Stimulated activated CD4-positive, alpha-beta T cell treated with anti-CD3 and anti-CD28 coated beads, TNF-alpha, amount 100 ng/mL, for 1 hour (primary cell): Measurements from ENCODE around the gene TRIM13.
A peak's percentile ranks its signal among the peaks of the same experiment; 100 is the strongest.

Experiments used
- DNase-seq, 3 donors: peaks; one replicate each; pipeline ENCODE4 v3.0.0-alpha.2; 2020; ENCODE audit warnings: low read depth in 3 of 3, low spot score in 1 of 3

Gene TRIM13

DNA sequence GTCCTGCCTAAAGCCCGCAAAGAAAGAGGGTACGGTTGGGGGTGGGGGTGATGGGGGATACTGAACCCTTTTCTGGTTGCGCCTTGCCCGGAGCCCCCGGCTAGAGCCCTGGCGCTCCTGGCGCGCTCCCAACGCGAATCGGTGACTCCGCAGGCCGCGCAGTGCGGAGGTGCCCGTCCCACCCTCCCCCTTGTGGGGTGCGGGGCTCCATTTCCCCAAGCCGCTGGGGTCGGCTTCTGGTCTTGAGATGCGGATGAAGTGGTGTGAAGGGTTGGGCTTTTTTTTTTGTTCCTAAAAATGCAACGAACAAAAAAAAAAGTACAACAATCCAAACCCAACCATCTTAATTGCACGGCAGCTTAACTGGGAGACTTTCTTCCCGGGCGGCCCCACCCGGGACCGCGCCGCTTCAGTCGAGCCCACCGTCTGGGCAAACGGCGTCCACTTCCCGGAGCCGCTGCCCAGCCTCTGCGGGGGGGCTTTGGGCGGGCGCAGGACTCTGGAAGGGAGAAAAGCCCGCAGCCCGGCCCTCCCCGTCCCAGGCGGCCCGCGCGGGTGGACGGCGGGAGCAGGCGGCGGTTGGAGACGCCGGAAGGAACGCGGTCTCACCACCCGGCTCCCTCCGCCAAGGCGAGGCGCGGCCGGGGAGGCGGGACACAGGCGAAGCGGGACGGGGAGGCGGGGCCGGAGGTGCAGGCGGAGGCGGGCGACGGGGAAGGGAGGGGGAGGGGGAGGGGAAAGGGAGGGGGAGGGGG, 504 bp upstream of the TRIM13 start:
- DNase-seq, result peak; percentile 62 to 79 (median 73)

- DNase-seq, result no peak
Observed at GRCh38 chr13:49997955-49998354, 1.1 kb downstream of the TRIM13 start.

DNA sequence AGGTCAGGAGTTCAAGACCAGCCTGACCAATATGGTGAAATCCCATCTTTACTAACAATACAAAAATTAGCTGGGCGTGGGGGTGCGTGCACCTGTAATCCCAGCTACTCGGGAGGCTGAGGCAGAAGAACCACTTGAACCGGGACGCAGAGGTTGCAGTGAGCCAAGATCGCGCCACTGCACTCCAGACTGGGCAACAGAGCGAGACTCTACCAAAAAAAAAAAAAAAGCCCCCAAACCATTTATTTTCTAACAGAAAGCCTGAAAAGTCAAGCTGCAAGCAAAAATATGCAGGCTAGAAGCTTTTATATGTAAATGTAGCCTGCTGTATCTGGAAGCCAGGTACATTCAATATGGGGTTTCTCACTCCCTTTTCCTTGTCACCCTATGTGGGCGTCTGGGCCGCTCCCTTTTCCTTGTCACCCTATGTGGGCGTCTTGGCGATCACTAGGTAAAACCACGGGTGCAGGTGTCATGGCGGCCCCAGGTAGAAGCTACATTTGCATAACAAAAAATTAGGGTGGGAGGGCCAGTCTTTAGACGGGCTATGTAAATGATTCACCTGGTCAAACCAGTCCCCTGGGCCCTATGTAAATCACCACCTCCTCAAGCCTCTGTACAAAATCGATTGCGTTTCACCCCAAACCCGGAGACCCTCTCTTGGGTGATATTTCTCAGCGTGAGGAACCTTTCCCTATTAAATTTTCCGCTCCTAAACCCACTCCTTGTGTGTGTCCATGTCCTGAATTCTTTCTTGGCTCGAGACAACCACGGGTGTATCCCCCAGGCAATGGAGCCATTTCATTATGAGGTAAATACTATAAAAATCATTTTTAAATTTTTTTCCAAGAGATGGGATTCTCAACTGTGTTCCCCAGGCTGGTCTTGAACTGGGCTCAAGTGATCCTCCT, 2.1 kb downstream of the TRIM13 start:
- no peak for DNase-seq

DNA sequence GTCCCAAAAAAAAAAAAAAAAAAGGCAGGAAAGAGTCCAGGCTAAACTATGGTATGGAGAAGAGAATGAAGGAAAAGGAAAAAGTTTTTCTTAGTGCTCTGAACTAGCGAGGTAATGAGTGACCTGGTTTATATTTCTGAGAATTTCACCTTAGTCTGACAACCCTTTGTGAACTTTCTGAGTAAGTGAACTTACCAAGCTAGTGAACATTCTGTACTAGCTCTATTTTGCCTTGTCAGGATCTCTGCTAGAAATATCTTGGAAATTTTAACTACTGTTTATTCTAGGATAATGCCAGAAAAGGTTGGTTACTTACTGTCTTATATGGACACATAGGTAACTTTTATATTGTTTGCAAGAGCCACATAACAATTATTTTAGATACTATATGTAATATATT, 4.4 kb downstream of the TRIM13 start:
- no peak for DNase-seq

GRCh38 chr13:50006426-50007135, 9.7 kb downstream of the TRIM13 start:
- DNase-seq, result no peak

- DNase-seq, result no peak
Observed at GRCh38 chr13:50011461-50011860, 14.6 kb downstream of the TRIM13 start.

GRCh38 chr13:50012396-50013169, 15.7 kb downstream of the TRIM13 start:
- no peak for DNase-seq

DNA sequence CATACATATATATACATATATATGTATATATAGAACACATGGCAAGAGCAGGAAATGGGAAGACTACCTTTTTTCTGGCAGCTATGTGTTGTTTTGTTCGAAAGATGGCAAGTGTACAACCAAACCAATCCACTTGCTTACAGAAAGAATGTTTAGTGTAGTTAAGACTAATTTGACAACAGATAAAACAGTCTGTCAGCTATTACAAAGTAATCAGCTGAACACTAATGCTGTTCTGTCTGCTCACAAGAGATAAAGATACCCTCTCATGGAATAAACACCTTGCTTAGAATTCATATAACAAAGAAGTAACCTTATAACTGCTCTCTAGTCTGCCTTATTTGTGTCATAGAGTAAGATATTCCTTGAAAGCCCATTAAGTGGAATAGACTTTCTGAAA, 17.5 kb downstream of the TRIM13 start:
- no peak for DNase-seq

- DNase-seq, result no peak
Observed at GRCh38 chr13:50015258-50015657, 18.4 kb downstream of the TRIM13 start, which contains the start of gene KCNRG. Gene KCNRG (plus strand): TSS chr13:50015444. CDS start chr13:50015494, 50 bp downstream.

DNA sequence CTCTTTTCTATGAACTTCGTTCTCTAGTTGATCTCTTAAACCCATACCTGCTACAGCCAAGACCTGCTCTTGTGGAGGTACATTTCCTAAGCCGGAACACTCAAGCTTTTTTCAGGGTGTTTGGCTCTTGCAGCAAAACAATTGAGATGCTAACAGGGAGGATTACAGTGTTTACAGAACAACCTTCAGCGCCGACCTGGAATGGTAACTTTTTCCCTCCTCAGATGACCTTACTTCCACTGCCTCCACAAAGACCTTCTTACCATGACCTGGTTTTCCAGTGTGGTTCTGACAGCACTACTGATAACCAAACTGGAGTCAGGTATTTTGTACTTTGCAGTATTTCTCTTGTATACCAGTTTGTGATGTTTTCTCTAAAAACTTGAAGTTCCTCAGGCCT, 18.9 kb downstream of the TRIM13 start:
- no peak for DNase-seq

DNA sequence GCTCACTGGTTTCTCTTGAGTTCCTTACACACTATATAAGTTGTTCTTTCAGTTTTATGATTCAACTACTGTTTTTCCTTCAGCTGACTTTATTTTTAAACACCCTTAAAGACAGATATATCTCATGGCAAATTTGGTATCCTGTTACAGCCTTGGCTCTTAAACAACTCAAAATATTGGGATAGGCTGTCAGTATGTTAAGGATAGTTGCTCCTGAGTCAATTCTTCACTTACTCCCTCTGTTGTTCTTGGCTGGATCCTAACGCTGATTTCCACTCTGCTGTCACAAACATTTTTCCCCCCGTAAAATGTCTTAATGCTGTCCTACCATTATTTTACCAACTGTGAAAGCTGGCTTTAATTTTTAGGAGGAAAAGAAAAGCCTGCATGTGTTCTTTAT, 19.6 kb downstream of the TRIM13 start:
- DNase-seq, result no peak

GRCh38 chr13:50017819-50018218, 21.0 kb downstream of the TRIM13 start:
- no peak for DNase-seq

GRCh38 chr13:50025436-50025835, 28.6 kb downstream of the TRIM13 start:
- no peak for DNase-seq

DNA sequence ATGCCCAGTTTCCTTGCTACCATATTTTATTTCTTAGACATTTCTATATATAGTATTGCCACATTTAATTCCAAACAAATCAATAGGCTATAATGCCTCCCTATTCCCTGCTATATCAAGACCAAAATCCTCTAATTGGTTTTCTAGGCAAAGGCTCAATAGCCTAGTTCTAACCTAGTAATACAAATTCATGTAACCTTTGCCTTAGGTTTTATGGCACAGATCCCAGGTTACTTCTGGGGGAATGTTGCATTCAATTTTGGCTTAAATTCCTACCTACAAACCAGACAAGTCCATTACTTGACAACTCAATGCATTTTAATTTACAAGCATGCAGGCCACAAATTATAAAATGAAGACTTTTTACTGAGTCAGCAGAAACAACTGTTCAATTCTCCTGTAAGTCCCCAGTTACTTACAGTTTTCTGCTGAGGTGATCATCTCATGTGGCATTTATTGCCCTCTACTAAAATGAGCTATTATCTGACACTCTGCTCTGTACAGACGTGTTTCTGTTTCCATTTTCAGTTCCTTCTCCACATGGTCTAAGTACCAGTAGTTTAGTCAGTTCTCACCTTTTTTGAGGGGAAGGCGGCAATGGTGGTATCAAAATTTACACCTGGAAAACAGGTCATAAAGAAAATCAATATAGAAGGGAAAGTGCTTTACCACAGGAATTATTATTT, 30.1 kb downstream of the TRIM13 start:
- no peak for DNase-seq

DNA sequence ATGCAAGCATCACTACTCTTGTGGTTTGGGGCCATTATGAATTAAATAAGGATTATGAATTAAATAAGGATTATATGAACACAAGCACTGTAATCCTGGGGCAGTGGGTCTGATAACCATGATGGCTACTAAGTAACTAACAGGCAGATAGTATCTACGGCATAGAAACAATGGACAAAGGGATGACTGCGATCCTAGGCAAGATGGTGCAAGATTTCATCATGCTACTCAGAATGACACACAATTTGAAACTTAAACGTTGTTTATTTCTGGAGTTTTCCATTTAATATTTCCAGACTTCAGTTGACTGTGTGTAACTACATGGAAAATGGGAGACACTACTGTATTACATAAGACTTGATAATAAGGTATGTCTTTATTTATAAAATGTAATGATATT, 33.5 kb downstream of the TRIM13 start:
- DNase-seq, result no peak

- DNase-seq, result no peak
Observed at GRCh38 chr13:50033725-50034124, 36.9 kb downstream of the TRIM13 start.

DNA sequence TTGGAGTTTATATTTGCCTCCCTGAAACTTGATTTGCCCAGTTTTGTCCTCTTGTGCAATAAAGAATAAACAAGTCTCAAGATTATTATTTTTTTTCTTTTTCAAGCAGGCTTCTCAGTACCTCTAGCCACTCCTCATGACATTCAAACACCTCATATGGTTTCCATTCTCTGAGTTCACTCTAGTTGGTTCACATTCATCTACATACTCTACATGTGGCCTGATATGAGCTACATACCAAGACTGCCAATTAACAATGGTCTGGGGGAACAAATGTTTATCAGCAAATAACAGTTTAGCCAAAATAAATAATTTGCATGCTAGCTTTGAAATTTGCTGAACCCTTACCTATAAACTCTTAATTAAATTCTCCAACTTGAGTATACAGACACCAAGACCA, 40.9 kb downstream of the TRIM13 start:
- no peak for DNase-seq

GRCh38 chr13:50038266-50038665, 41.4 kb downstream of the TRIM13 start:
- no peak for DNase-seq

- no peak for DNase-seq
Observed at GRCh38 chr13:50052478-50052877, 55.6 kb downstream of the TRIM13 start.

GRCh38 chr13:50053844-50054243, 57.0 kb downstream of the TRIM13 start:
- no peak for DNase-seq
